ENCODE results near the gene SYNE3. TPM values are rescaled to one million over a fixed set of nuclear protein-coding genes. Genes with fewer than 3 reads are reported as not detected.
A peak's percentile ranks its signal among the peaks of the same experiment; 100 is the strongest.

The SYNE3 gene
- total and polyA plus RNA-seq, 10 of the 15 experiments (the other 5 are each of a cell fraction or from before 2014, with no cell fraction given) = 1.4 to 44.1 (median 13.4) TPM

DNA sequence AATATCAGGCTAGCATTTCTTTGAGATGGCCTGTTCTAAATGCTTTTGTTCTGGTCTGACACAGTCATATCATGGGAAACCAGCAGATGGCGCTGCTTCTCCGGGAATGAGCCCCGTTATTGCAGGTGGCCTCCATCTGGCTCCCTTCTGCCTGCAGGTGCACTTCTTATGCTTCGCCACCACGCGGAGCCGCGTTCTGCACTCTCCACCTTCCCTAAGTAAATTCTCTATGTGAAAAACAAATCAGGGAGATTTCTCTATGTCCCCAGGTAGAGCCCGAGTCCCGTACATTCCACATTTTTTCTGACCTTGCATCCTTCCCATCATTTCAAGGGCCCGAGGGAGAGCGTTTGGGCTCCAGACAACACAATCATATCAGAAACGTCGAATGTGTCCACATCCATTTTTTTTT, 44.6 kb upstream of the SYNE3 start (continued):
- TF ChIP-seq GATAD2B (conservative IDR thresholded peaks at IDR 0.05; ENCODE audit: low read depth) = no peak
- peak; percentile 26; the same call in 1 of the 2 replicates for TF ChIP-seq FOXM1 (IDR thresholded peaks at IDR 0.05; ENCODE audit: low read depth, low read length)
- TF ChIP-seq EP300 (IDR thresholded peaks at IDR 0.05; ENCODE audit: borderline replicate concordance in 1 of 2, control insufficient read depth in 1 of 2, low read depth in 2 of 2, low read length in 2 of 2) = no peak
- TF ChIP-seq RAD51 (IDR thresholded peaks at IDR 0.05) = no peak
- no peak for TF ChIP-seq CREM (IDR thresholded peaks at IDR 0.05; ENCODE audit: low read depth)
- TF ChIP-seq, protein P1, sequence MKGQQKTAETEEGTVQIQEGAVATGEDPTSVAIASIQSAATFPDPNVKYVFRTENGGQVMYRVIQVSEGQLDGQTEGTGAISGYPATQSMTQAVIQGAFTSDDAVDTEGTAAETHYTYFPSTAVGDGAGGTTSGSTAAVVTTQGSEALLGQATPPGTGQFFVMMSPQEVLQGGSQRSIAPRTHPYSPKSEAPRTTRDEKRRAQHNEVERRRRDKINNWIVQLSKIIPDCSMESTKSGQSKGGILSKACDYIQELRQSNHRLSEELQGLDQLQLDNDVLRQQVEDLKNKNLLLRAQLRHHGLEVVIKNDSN (IDR thresholded peaks at IDR 0.05; ENCODE audit: borderline replicate concordance, extremely low read length, insufficient read depth, low read depth, low read length) = no peak
- no peak for TF ChIP-seq BCL11A (IDR thresholded peaks at IDR 0.05; ENCODE audit: low read depth, low read length)
- TF ChIP-seq JUNB (IDR thresholded peaks at IDR 0.05) = no peak
- no peak for TF ChIP-seq ZNF217 (IDR thresholded peaks at IDR 0.05)
- no peak for TF ChIP-seq HDAC2 (IDR thresholded peaks at IDR 0.05)
- TF ChIP-seq ZNF622 (IDR thresholded peaks at IDR 0.05) = no peak
- no peak for TF ChIP-seq ETV6 (conservative IDR thresholded peaks at IDR 0.05 in 1 of 2, IDR thresholded peaks at IDR 0.05 in 1 of 2; ENCODE audit: borderline replicate concordance in 1 of 2, low read depth in 1 of 2)
- TF ChIP-seq, protein P2, sequence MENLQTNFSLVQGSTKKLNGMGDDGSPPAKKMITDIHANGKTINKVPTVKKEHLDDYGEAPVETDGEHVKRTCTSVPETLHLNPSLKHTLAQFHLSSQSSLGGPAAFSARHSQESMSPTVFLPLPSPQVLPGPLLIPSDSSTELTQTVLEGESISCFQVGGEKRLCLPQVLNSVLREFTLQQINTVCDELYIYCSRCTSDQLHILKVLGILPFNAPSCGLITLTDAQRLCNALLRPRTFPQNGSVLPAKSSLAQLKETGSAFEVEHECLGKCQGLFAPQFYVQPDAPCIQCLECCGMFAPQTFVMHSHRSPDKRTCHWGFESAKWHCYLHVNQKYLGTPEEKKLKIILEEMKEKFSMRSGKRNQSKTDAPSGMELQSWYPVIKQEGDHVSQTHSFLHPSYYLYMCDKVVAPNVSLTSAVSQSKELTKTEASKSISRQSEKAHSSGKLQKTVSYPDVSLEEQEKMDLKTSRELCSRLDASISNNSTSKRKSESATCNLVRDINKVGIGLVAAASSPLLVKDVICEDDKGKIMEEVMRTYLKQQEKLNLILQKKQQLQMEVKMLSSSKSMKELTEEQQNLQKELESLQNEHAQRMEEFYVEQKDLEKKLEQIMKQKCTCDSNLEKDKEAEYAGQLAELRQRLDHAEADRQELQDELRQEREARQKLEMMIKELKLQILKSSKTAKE (IDR thresholded peaks at IDR 0.05; ENCODE audit: low read depth, poor library complexity, severe bottlenecking) = peak; percentile 33
- TF ChIP-seq, protein P3, sequence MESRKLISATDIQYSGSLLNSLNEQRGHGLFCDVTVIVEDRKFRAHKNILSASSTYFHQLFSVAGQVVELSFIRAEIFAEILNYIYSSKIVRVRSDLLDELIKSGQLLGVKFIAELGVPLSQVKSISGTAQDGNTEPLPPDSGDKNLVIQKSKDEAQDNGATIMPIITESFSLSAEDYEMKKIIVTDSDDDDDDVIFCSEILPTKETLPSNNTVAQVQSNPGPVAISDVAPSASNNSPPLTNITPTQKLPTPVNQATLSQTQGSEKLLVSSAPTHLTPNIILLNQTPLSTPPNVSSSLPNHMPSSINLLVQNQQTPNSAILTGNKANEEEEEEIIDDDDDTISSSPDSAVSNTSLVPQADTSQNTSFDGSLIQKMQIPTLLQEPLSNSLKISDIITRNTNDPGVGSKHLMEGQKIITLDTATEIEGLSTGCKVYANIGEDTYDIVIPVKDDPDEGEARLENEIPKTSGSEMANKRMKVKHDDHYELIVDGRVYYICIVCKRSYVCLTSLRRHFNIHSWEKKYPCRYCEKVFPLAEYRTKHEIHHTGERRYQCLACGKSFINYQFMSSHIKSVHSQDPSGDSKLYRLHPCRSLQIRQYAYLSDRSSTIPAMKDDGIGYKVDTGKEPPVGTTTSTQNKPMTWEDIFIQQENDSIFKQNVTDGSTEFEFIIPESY (IDR thresholded peaks at IDR 0.05) = no peak
- TF ChIP-seq RELA (IDR thresholded peaks at IDR 0.05; ENCODE audit: borderline replicate concordance, partially characterized antibody) = no peak
- TF ChIP-seq ASH2L (IDR thresholded peaks at IDR 0.05; ENCODE audit: borderline replicate concordance, low read depth) = no peak
- TF ChIP-seq BRCA1 (IDR thresholded peaks at IDR 0.05; ENCODE audit: low read depth, low read length) = no peak
- TF ChIP-seq BHLHE40 (IDR thresholded peaks at IDR 0.05; ENCODE audit: borderline replicate concordance in 1 of 2, low read depth in 2 of 2, low read length in 1 of 2) = 0 out of 4 replicates have a peak, but pooled peaks of 1 of the 2 experiments have one; percentile 18
- no peak for TF ChIP-seq MTA3 (IDR thresholded peaks at IDR 0.05; ENCODE audit: borderline replicate concordance, low read length)
- TF ChIP-seq, protein P4, sequence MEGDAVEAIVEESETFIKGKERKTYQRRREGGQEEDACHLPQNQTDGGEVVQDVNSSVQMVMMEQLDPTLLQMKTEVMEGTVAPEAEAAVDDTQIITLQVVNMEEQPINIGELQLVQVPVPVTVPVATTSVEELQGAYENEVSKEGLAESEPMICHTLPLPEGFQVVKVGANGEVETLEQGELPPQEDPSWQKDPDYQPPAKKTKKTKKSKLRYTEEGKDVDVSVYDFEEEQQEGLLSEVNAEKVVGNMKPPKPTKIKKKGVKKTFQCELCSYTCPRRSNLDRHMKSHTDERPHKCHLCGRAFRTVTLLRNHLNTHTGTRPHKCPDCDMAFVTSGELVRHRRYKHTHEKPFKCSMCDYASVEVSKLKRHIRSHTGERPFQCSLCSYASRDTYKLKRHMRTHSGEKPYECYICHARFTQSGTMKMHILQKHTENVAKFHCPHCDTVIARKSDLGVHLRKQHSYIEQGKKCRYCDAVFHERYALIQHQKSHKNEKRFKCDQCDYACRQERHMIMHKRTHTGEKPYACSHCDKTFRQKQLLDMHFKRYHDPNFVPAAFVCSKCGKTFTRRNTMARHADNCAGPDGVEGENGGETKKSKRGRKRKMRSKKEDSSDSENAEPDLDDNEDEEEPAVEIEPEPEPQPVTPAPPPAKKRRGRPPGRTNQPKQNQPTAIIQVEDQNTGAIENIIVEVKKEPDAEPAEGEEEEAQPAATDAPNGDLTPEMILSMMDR (IDR thresholded peaks at IDR 0.05 in 2 of 3, conservative IDR thresholded peaks at IDR 0.05 in 1 of 3; ENCODE audit: control insufficient read depth in 2 of 3, extremely low read depth in 1 of 3, insufficient read depth in 1 of 3, low read depth in 3 of 3, low read length in 3 of 3) = peak; percentile 94 to 100 (median 99)
- TF ChIP-seq FOS (IDR thresholded peaks at IDR 0.05; ENCODE audit: borderline replicate concordance, extremely low read depth, insufficient read length) = no peak
- TF ChIP-seq CREB1 (IDR thresholded peaks at IDR 0.05; ENCODE audit: low read depth) = no peak
- TF ChIP-seq CEBPB (IDR thresholded peaks at IDR 0.05; ENCODE audit: borderline replicate concordance in 1 of 2, low read depth in 2 of 2, low read length in 2 of 2) = no peak

Measured in GM12878 (cell line).